NCI-H2107 treated with DMSO at 0.1 percent for 48 hours (cell line): ENCODE results near the gene ZNF816.
A peak's percentile ranks its signal among the peaks of the same experiment; 100 is the strongest.
"Not testable (repeated sequence)": the region's sequence is repeated elsewhere in the genome, so short reads cannot be mapped to it uniquely, and the experiment has no call there.

Source experiments
- DNase-seq: peaks from one replicate; lab custom pipeline; 2025; ENCODE audit not compliant: unreplicated experiment; lab: John Stamatoyannopoulos, UW

The ZNF816 gene

GRCh38 chr19:52962394-52963246, at the start of gene ZNF816:
ZNF816 (minus strand) TSS chr19:52962881; CDS start chr19:52956089, 6,792 bp downstream.
- DNase-seq: peak; percentile 45

- DNase-seq: no peak
These were observed 49.3 kb upstream of the ZNF816 start for GRCh38 chr19:53012006-53012405.

GRCh38 chr19:53010494-53010893, 47.8 kb upstream of the ZNF816 start:
- DNase-seq: no peak

GRCh38 chr19:53008061-53008778, 45.5 kb upstream of the ZNF816 start:
- DNase-seq: no peak

DNA sequence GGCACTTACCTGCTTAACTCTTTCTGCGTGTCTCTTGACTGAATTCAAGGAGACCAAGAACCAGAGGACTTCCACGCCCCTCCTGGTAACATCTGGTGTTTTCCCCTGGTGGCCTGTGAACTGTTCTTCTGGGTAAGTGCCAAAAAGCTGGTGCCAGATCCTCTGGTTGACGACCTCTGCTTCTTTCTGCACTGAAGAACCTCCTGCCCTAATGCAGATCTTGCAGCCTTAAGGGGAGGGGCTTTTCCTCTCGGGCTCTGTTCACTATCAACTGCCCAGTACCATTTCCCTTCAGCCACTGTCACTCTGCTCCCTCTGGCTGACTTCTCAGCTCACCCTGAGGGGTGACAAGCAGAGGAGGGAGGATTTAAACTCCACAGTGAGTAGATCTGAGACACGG, 44.9 kb upstream of the ZNF816 start:
- no peak for DNase-seq

DNA sequence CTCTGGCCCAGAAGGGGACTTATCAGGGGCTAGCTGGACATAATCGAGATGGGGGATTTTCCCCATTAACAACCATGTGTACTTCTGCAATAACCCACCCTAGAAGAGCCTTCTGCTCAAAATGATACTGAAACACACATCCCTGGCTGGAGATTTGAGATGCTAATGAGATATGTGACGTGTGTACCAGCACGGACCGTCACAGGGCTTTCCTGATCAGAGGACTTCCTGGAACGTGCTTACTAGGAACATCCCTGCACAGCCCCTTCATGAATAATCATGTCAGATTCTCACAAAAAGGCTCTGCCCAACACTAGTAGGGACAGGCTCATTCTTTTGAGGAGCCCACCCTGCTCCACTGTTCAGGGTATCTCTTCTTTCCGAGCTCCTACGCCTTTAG, 44.5 kb upstream of the ZNF816 start:
- DNase-seq: no peak

GRCh38 chr19:53004242-53004641, 41.6 kb upstream of the ZNF816 start:
- no peak for DNase-seq

DNA sequence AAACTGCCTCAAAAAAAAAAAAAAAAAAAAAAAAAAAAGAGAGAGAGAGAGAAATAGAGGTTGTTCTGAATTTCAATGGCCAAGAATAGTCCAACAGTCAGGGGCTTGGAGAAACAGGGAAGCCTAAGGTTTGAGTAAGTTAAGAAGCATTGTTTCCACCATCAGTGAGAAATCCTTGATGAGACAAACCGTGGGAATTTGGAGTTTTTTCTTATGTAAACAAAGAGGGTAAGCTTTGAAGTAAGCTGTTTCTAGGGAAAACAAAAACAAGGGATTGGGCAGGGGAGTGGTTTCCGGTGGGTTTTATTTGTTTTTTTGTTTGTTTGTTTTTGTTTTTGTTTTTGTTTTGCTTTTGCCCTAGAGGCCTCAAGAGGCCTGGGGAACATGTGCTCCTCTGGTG, 39.8 kb upstream of the ZNF816 start:
- DNase-seq: no peak

GRCh38 chr19:52997975-52998374, 35.3 kb upstream of the ZNF816 start:
- DNase-seq: no peak

GRCh38 chr19:52995711-52996110, 33.0 kb upstream of the ZNF816 start:
- DNase-seq: no peak

- DNase-seq: no peak
These were observed 30.9 kb upstream of the ZNF816 start for GRCh38 chr19:52993342-52994178.

GRCh38 chr19:52992109-52993004, 29.7 kb upstream of the ZNF816 start:
- no peak for DNase-seq

- DNase-seq: no peak
These were observed 28.8 kb upstream of the ZNF816 start for GRCh38 chr19:52991484-52991883.

GRCh38 chr19:52990759-52991418, 28.2 kb upstream of the ZNF816 start:
- DNase-seq: no peak

- no peak for DNase-seq
These were observed 25.8 kb upstream of the ZNF816 start for GRCh38 chr19:52988506-52988905.

DNA sequence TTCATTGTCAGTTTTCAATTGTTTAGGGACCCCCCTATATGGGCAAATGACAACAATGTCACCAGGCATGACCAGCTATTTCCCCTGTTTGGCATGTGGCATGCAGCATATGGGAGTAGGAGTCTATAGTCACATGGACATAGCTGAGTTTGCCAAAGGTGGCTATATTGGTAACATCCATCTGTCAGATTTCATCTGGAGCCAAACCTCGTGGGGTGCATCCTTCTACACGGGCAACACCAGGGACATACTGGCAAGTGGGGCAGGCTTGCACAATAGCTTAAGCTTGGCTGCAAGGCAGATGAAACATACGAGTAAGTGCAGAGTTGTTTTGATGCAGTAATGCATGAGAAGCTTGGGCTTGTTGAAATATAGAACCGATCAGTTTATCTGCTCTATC, 24.5 kb upstream of the ZNF816 start:
- DNase-seq: no peak

DNA sequence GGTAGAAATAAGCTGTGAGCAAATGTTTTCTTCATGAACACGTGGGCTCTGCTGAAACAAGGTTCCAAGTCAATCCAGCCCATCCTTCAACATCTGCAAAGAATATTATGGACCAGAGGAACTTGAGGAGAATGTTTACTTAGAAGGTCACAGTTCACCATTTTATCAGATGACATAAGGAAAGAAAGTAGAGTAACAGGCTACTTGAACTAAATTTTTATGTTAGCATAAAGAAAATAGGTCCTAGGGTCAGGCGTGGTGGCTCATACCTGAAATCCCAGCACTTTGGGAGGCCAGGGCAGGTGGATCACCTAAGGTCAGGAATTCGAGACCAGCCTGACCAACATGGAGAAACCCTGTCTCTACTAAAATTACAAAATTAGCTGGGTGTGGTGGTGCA, 20.5 kb upstream of the ZNF816 start:
- not testable (repeated sequence) for DNase-seq

GRCh38 chr19:52981329-52981728, 18.6 kb upstream of the ZNF816 start:
- no peak for DNase-seq

DNA sequence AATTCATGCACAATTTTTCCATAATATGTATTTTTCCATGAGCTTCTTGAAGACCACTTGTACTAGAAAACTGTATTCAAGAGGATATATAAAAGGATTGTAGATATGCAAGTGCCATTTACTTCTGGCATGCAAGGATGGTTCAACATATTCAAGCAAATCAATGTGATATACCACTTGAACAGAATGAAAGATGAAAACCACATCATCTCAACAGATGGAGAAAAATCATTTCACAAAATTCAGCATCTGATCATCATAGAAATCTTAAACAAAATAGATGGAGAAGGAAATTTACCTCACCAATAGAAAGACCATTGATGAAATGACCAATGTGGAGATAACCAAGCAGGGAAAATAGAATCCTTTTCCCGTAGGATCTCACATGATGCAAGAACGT, 5.1 kb upstream of the ZNF816 start:
- no peak for DNase-seq

DNA sequence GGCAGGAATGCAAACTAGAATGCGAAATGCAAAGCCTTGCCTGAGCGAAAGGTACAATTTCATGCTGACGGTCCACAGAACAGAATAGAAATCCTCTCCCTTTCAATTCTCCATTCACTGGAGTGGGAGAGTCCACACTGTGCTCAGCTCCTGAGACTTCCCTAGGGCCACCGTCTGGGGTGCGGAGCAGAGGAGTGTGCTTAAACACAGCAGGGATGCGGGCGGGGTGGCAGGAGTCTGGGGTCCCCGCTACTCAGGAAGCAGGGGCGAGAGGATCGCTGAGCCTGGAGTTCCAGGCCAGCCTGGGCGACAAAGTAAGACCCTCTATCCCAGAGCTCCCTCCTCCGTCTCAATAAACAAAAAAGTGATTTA, 552 bp upstream of the ZNF816 start:
- DNase-seq: no peak
